Fibroblast of villous mesenchyme (primary cell): ENCODE measurements around the gene LRP1. TPM values are rescaled to one million over a fixed set of nuclear protein-coding genes. Genes with fewer than 3 reads are reported as not detected.

ENCODE experiments used
- DNase-seq: peaks from one replicate; pipeline ENCODE4 v3.0.0-alpha.2; 2010; ENCODE audit warnings: low read depth
- H3K4me3 ChIP-seq: 2 replicates; pipeline ENCODE4 v1.5.1; 2011; ENCODE audit warnings: low read depth, mild to moderate bottlenecking, low read length
- total RNA-seq: library from RNA; depleted of rRNA; stranded (reverse); fragments of >200 nt; gene quantifications from 2 replicates; pipeline ENCODE4 v1.2.3, GENCODE V29; 2012
- TF ChIP-seq, protein P1 (sequence below): IDR thresholded peaks from 2 replicates; pipeline ENCODE4 v1.5.1; 2012; ENCODE audit warnings: low read depth, mild to moderate bottlenecking, low read length; ENCODE audit not compliant: insufficient read depth

The LRP1 gene
- total RNA-seq, 1 donor: 228 TPM

DNA sequence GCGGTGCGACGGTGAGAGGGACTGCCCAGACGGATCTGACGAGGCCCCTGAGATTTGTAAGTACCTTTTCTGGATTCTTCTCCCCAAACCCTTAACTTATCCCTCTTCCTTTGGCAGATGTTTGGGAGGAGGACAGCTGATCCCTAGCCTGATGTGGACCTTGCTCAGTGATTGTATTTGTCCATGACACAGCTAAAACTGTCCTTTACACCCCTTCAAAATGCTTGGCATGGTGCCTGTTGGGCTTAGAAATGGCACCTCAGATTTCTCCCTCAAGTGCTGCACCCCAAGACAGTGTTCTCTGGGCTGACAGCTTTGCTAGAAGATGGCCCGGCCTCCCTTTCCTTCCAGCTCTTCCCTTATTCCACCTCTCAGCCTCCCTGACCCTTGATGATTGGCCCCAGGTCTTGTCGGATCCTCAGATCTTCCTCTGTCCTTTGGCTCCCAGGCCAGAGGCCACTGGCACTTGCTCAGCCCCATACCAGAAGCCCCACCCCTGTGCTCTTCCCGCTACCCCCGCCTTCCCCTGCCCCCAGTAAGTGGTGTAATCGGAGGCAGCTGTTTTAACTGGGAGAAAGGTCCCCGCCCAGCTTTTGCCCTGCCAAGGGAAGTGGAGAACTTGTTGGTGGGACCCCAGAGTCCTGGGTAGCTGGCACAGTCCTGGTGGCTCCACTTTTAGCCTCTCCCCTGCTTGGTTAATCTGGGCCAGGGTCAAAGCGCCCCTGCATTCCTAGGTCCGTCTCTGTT, 10.4 kb downstream of the LRP1 start:
- H3K4me3 ChIP-seq: no peak overlapping the region
- DNase-seq: peak; percentile 78
- TF ChIP-seq, protein P1, sequence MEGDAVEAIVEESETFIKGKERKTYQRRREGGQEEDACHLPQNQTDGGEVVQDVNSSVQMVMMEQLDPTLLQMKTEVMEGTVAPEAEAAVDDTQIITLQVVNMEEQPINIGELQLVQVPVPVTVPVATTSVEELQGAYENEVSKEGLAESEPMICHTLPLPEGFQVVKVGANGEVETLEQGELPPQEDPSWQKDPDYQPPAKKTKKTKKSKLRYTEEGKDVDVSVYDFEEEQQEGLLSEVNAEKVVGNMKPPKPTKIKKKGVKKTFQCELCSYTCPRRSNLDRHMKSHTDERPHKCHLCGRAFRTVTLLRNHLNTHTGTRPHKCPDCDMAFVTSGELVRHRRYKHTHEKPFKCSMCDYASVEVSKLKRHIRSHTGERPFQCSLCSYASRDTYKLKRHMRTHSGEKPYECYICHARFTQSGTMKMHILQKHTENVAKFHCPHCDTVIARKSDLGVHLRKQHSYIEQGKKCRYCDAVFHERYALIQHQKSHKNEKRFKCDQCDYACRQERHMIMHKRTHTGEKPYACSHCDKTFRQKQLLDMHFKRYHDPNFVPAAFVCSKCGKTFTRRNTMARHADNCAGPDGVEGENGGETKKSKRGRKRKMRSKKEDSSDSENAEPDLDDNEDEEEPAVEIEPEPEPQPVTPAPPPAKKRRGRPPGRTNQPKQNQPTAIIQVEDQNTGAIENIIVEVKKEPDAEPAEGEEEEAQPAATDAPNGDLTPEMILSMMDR: no peak

GRCh38 chr12:57139796-57140649, 11.7 kb downstream of the LRP1 start:
- H3K4me3 ChIP-seq: no peak overlapping the region
- no peak for DNase-seq
- TF ChIP-seq, protein P1: no peak

DNA sequence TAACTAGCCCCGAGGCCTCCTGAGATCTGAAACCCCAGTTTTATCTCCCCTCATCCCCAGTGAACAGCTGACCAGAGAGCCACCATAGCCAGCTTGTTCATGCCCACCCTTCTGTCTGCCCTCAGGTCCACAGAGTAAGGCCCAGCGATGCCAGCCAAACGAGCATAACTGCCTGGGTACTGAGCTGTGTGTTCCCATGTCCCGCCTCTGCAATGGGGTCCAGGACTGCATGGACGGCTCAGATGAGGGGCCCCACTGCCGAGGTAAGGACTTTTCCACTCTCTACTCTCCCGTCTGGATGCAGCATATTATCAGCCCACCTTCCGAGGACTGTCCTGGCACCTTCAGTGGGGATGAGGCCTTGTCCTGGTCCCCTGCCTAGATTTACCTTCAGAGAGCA, 13.0 kb downstream of the LRP1 start:
- TF ChIP-seq, protein P1: no peak
- DNase-seq: no peak

GRCh38 chr12:57142121-57142520, 13.8 kb downstream of the LRP1 start:
- no peak for DNase-seq
- TF ChIP-seq, protein P1: no peak
- H3K4me3 ChIP-seq: no peak overlapping the region

More for the DNA sequence above, 13.0 kb downstream of the LRP1 start:
- no peak overlapping the region for H3K4me3 ChIP-seq

DNA sequence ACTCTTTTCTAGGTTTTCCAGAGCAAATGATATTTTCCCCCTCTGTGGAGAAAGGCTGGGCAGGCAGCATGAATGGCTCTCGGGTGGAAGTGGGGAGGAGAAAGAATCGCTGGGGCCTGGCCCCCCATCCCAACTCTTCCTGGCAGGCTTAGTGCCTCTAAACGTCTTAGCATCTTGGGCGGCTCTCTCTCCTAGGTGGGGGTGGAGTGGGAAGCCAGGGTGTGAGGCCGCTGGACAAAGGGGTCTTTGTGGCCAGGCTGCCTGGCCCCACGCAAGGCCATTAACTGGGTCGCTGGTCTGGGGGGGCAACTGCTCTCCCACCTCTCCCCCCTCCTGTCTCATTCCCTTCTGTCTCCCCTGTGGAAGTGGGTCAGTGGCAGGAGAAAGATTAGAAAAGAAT, 14.4 kb downstream of the LRP1 start:
- no peak for DNase-seq

GRCh38 chr12:57143454-57143853, 15.2 kb downstream of the LRP1 start:
- TF ChIP-seq, protein P1: no peak
- no peak overlapping the region for H3K4me3 ChIP-seq
- no peak for DNase-seq

More for the DNA sequence above, 14.4 kb downstream of the LRP1 start:
- TF ChIP-seq, protein P1: no peak
- no peak overlapping the region for H3K4me3 ChIP-seq
